Natural killer cell (primary cell): ENCODE data around the gene ZNF391. TPM values are rescaled to one million over a fixed set of nuclear protein-coding genes. Genes with fewer than 3 reads are reported as not detected.
"Not testable (repeated sequence)": the region's sequence is repeated elsewhere in the genome, so short reads cannot be mapped to it uniquely, and the experiment has no call there.

Experiments used
- ATAC-seq, 3 donors: fragments of 150-1000 bp in 2 of 3; fragments of 200-7000 bp in 1 of 3; cut with Tn5 transposase; 1 replicate in 1 of 3; 2 replicates in 2 of 3; pipeline ENCODE4 v1.10.0; 2021; ENCODE audit warnings: mild to moderate bottlenecking in 2 of 3, moderate library complexity in 2 of 3
- DNase-seq, 2 donors: peaks; one replicate each; pipeline versions ENCODE4 v3.0.0 to v3.0.0-alpha.2; 2013 to 2021; ENCODE audit warnings: mixed read lengths in 1 of 2
- H3K27ac ChIP-seq: one replicate; pipeline ENCODE4 v1.5.1; 2013; ENCODE audit warnings: mild to moderate bottlenecking, low read length
- H3K27me3 ChIP-seq: one replicate; pipeline ENCODE4 v1.6.1; 2013; ENCODE audit warnings: low read length; ENCODE audit not compliant: control insufficient read depth, insufficient read depth
- H3K36me3 ChIP-seq: one replicate; pipeline ENCODE4 v1.6.1; 2013; ENCODE audit warnings: low read length; ENCODE audit not compliant: control insufficient read depth, insufficient read depth
- H3K4me1 ChIP-seq: one replicate; pipeline ENCODE4 v1.6.1; 2013; ENCODE audit warnings: low read length; ENCODE audit not compliant: control insufficient read depth, insufficient read depth
- H3K4me3 ChIP-seq: one replicate; pipeline ENCODE4 v1.5.1; 2013; ENCODE audit warnings: low read length
- H3K9me3 ChIP-seq: one replicate; pipeline ENCODE4 v1.6.1; 2013; ENCODE audit warnings: low read length; ENCODE audit not compliant: control insufficient read depth, insufficient read depth
- H3K27ac Mint-ChIP-seq, 2 donors: one replicate each; pipeline ENCODE4 v1.8.0; 2022; ENCODE audit warnings: mild to moderate bottlenecking in 2 of 2, mixed read lengths in 2 of 2, moderate library complexity in 1 of 2
- H3K27me3 Mint-ChIP-seq, 2 donors: one replicate each; pipeline ENCODE4 v1.8.0; 2022; ENCODE audit warnings: low read depth in 2 of 2, mixed read lengths in 2 of 2
- H3K36me3 Mint-ChIP-seq: one replicate; pipeline ENCODE4 v1.8.0; 2022; ENCODE audit warnings: mixed read lengths
- H3K4me1 Mint-ChIP-seq, 2 donors: one replicate each; pipeline ENCODE4 v1.8.0; 2022; ENCODE audit warnings: mixed read lengths in 2 of 2
- H3K4me3 Mint-ChIP-seq: one replicate; pipeline ENCODE4 v1.8.0; 2022; ENCODE audit warnings: mild to moderate bottlenecking, moderate library complexity, mixed read lengths
- H3K9me3 Mint-ChIP-seq, 2 donors: one replicate each; pipeline ENCODE4 v1.8.0; 2022; ENCODE audit warnings: mixed read lengths in 2 of 2
- WGBS: methylation state at CpG from one replicate; pipeline ENCODE4 v1.1.7; 2013; ENCODE audit warnings: missing lambda C conversion rate; ENCODE audit not compliant: insufficient coverage; 5-methylcytosine and 5-hydroxymethylcytosine counted together
- intact Hi-C: fragments of 100-400 bp; cut with micrococcal nuclease; formaldehyde crosslinking; loops from one replicate; pipeline ENCODE4 v1.14.2; 2022
- total RNA-seq, 4 donors: library from RNA; stranded (reverse); fragments of 120-200 nt in 1 of 4; gene quantifications; one replicate each; pipeline versions ENCODE4 v1.2.3 to v1.2.4, GENCODE V29; 2013 to 2022
- TF ChIP-seq, protein P1 (sequence below): fragments of 200-600 bp; IDR thresholded peaks from one replicate; pipeline ENCODE4 v1.8.0; 2022; ENCODE audit warnings: antibody characterized with exemption

Gene ZNF391
- total RNA-seq, 3 donors from 2014 or later (not counting 1 experiment from before 2014, with no cell fraction given), result 0.18 to 0.83 (median 0.19) TPM

DNA sequence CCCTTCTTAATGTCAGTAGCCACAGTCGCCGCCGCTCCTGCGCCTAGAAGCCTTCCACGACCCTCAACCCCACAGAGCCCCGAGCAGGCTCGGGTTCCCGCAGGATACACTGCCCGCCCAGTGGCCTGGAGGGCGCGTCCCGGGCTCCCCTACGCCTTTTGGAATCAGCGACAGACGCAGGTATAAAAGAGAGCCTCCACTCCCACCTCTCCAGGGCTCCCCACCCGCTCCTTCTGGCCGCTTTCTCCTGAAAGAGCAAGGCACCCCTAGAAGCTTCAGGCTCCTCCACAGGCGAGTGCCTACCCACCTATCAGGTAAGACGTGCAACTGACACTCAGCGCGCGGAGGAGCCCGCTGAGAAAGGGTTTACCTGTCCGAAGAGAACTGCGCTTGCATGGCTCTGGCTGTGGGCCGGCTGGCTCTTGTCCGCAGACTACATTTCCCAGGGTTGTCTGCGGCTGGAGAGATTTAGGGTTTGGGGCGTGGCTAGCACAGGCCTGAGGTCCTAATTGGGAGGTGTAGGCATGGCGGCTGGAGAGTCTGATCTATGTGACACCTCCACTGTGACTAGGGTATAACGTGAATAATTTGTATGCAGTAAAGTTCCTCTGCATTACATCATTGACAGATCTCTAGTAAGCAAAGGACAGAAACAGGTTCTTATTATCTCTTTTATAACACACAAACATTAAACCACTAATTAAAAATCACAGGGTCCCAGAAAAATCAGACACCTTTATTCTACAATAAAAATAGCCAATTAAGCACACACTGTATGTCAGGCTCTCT, 13.5 kb upstream of the ZNF391 start:
- Mint-ChIP-seq H3K4me3 (peak overlapping the region; percentile 72), H3K9me3 (peaks cover 2 to 4% of the 10 kb centered on the region in 2 donors), H3K27ac (peak overlapping the region in 1 of 2 donors; percentile 49), H3K27me3 (peaks cover 26 to 49% of the 10 kb centered on the region in 2 donors), H3K4me1 (peaks cover 18 to 21% of the 10 kb centered on the region in 2 donors), H3K36me3 (peaks cover 7% of the 10 kb centered on the region)
- 3% methylated on average over 30 of the region's 31 CpGs for WGBS
- Histone ChIP-seq H3K4me3 (peak overlapping the region; percentile 35), H3K9me3 (no peaks in the 10 kb centered on the region), H3K36me3 (no peaks in the 10 kb centered on the region), H3K27ac (no peak overlapping the region), H3K4me1 (peaks cover 10% of the 10 kb centered on the region), H3K27me3 (peaks cover 11% of the 10 kb centered on the region)
- TF ChIP-seq, protein P1, sequence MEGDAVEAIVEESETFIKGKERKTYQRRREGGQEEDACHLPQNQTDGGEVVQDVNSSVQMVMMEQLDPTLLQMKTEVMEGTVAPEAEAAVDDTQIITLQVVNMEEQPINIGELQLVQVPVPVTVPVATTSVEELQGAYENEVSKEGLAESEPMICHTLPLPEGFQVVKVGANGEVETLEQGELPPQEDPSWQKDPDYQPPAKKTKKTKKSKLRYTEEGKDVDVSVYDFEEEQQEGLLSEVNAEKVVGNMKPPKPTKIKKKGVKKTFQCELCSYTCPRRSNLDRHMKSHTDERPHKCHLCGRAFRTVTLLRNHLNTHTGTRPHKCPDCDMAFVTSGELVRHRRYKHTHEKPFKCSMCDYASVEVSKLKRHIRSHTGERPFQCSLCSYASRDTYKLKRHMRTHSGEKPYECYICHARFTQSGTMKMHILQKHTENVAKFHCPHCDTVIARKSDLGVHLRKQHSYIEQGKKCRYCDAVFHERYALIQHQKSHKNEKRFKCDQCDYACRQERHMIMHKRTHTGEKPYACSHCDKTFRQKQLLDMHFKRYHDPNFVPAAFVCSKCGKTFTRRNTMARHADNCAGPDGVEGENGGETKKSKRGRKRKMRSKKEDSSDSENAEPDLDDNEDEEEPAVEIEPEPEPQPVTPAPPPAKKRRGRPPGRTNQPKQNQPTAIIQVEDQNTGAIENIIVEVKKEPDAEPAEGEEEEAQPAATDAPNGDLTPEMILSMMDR, result no peak
- DNase-seq (peak; percentile 20 to 81), ATAC-seq (peak; percentile 81 to 99 (median 92))
- intact Hi-C loops, result no loop called here

DNA sequence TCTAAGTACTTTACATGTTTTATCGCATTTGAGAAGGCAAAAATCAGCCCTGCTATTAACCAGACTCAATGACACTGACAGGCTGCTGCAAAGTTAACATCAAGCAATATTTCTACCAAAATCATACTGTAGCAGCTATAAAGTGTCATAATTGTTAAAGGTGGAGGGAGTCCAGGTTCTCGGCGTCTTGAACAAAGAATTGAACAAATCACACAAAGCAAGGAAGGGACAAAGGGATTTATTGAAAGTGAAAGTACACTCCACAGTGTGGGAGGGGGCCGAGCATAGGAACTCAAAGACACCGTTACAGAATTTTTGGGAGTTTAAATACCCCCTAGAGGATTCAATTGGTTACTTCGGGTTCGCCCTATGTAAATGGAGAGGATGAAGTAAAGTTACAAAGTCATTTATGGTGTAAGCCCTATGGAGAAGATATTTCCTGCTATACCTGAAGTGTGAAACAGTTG, 12.9 kb upstream of the ZNF391 start:
- Mint-ChIP-seq H3K36me3 (peaks cover 7% of the 10 kb centered on the region), H3K9me3 (peaks cover 2 to 4% of the 10 kb centered on the region in 2 donors), H3K27me3 (peaks cover 26 to 49% of the 10 kb centered on the region in 2 donors), H3K4me3 (no peak overlapping the region), H3K27ac (peak overlapping the region in 1 of 2 donors; percentile 49), H3K4me1 (peaks cover 18 to 21% of the 10 kb centered on the region in 2 donors)
- Histone ChIP-seq H3K36me3 (no peaks in the 10 kb centered on the region), H3K27me3 (peaks cover 11% of the 10 kb centered on the region), H3K9me3 (no peaks in the 10 kb centered on the region), H3K4me1 (peaks cover 10% of the 10 kb centered on the region), H3K4me3 (no peak overlapping the region), H3K27ac (no peak overlapping the region)
- 32% methylated on average over 5 of the region's 7 CpGs for WGBS
- intact Hi-C loops, result no loop called here
- TF ChIP-seq, protein P1, result no peak
- ATAC-seq (no peak), DNase-seq (peak in 1 of 2 donors; percentile 35)

DNA sequence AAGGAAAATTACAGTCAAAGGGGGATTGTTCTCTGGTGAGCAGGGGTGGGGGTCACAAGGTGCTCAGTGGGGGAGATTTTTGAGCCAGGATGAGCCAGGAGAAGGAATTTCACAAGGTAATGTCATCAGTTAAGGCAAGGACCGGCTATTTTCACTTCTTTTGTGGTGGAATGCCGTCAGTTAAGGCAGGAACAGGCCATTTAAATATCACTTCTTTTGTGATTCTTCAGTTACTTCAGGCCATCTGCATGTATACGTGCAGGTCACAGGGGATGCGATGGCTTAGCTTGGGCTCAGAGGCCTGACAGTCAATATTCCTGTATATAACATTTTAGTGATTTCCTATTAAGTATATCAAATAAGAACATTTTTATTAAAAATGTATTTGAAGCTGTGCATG, 10.2 kb upstream of the ZNF391 start:
- H3K36me3 ChIP-seq, H3K9me3 ChIP-seq, H3K4me3 Mint-ChIP-seq, H3K27ac Mint-ChIP-seq, H3K27ac ChIP-seq, DNase-seq, intact Hi-C loops, ATAC-seq, H3K4me1 ChIP-seq, H3K4me3 ChIP-seq, H3K9me3 Mint-ChIP-seq: not testable (repeated sequence)
- H3K27me3 ChIP-seq, result peaks cover 11% of the 10 kb centered on the region
- H3K36me3 Mint-ChIP-seq, result peaks cover 15% of the 10 kb centered on the region
- H3K27me3 Mint-ChIP-seq, result peaks cover 28 to 41% of the 10 kb centered on the region in 2 donors
- peaks cover 18 to 21% of the 10 kb centered on the region in 2 donors for H3K4me1 Mint-ChIP-seq
- 93% methylated on average over 4 of the region's 4 CpGs for WGBS

DNA sequence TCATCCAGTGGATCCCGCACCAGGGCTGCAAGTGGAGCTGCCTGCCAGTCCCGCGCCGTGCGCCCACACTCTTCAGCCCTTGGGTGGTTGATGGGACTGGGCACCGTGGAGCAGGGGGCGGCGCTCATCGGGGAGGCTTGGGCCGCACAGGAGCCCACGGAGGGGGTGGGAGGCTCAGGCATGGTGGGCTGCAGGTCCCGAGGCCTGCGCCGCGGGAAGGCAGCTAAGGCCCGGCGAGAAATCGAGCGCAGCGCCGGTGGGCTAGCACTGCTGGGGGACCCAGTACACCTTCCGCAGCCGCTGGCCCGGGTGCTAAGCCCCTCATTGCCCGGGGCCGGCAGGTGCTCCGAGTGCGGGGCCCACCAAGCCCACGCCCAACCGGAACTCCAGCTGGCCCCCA, 7.6 kb upstream of the ZNF391 start:
- H3K4me1 Mint-ChIP-seq, H3K36me3 ChIP-seq, DNase-seq, H3K9me3 ChIP-seq, ATAC-seq, intact Hi-C loops, H3K27ac ChIP-seq, H3K4me3 ChIP-seq, H3K27ac Mint-ChIP-seq, H3K9me3 Mint-ChIP-seq, H3K4me3 Mint-ChIP-seq, H3K27me3 ChIP-seq, H3K4me1 ChIP-seq: not testable (repeated sequence)
- H3K27me3 Mint-ChIP-seq, result peaks cover 10 to 24% of the 10 kb centered on the region in 2 donors
- H3K36me3 Mint-ChIP-seq, result peaks cover 20% of the 10 kb centered on the region
- WGBS, result 96% methylated on average over 30 of the region's 30 CpGs
